ENCODE results near the gene CFB. TPM values are rescaled to one million over a fixed set of nuclear protein-coding genes. Genes with fewer than 3 reads are reported as not detected.

CFB gene
- total RNA-seq = 1 to 10 TPM; 1.7 to 4.1 TPM

GRCh38 chr6:31945507-31946369 lies at the start of gene CFB:
TSS of gene CFB (plus strand) at chr6:31946095. CDS start at chr6:31946222, 127 bp downstream.

DNA sequence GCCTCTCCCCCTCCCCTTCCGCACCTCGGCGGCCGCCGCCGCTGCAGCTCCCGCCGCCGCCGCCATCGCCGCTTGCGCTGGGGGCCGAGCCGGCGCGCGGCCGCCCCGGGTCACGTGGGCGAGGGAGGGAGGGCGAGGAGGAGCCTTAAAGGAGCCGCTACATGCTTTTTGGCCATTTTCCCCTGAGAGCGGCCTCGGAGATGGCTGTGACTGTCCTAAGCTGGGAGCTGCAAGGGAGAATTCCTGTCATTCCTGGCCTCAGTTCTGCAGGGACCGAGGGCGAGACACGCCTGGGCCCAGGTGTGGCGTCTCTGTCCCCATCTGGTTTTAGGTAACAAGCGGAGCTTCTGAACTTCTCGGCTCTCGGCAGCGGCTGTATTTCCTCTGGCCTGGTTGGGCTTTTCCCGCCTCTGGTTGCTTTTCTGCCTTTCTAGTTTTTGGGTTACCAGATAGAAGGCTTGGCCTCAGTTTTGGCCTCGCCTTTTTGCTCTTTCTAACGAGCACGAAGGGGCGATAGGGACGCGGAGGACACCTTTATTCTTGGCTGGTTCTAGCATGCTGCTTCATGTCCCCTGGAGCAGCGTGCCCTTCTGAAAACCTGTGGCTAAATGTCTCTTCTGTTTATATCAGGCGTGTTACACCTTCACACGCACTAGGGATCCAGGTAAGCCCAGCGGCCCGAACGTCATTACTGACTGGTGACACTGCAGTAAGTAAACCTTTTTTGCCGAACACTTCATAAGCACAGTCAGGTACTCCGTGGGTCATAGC lies 48.1 kb upstream of the CFB start, which contains the start of gene EHMT2:
EHMT2 (minus strand) TSS at position 87 of the 771 bp plus-strand sequence; CDS start at position 66, 21 bp downstream.

DNA sequence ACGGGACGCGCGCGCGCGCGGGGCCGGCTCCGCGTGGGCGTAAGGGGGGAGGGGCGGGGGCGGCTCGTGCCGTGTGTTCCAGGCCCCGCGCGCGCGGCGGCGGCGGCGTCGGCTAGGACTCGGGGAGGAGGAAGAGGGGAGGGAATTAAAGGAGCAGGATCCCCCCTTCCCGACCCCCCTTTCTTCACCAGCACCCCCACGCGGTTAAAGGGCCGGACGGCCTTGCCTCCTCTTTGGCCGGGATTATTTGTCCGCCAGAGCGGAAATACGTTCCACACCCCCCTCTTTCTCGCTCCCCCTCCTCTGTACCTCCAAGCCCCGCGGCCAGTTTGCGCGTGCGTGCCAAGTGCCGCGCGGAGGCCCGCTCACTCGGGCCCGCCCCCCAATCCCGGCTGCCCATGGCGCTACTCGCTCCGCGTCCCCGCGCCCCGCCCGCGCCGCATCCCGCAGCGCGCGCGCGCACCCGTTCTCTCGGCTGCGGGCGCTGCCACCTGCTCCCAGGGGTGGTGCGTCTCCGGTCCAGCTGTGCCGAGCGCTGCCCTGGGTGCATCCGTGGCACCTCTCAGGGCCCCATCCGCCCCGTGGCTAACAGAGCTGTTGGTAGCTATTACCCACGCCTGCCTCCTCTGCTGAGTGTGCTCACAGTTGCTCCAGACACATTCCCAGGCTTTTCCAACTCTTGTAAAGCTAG lies 43.8 kb upstream of the CFB start, which contains the start of gene ZBTB12:
ZBTB12 (minus strand) TSS at position 134 of the 691 bp plus-strand sequence. CDS start 781 bp downstream, outside the sequence.

GRCh38 chr6:31927242-31927862 lies 18.5 kb upstream of the CFB start, which contains the start of gene C2:
TSS of gene C2 (plus strand) at chr6:31927717. CDS start at chr6:31927753, 36 bp downstream.

GRCh38 chr6:31958741-31959739 lies 13.1 kb downstream of the CFB start, which contains the start of the genes NELFE and SKIC2:
TSS of gene NELFE (minus strand) at chr6:31958971. CDS start at chr6:31958446, 525 bp downstream.
TSS of gene SKIC2 (plus strand) at chr6:31959175. CDS start at chr6:31959193, 18 bp downstream.

GRCh38 chr6:31971993-31972708 lies 26.3 kb downstream of the CFB start, which contains the start of gene DXO:
TSS of gene DXO (minus strand) at chr6:31972138. CDS start at chr6:31971675, 463 bp downstream.

GRCh38 chr6:31981744-31982143 lies 35.8 kb downstream of the CFB start, which contains the start of gene C4A:
TSS of gene C4A (plus strand) at chr6:31982057. CDS start at chr6:31982108, 51 bp downstream.

Small RNA genes lying within 50 kb of the gene (small RNA-seq; reads per million reads assigned to genes)
- gene AL645922.1 = 0 reads per million in 2 donors

Other genes starting within 250 kb of the CFB start
- gene ABHD16A, start 242.8 kb upstream of the CFB start, total RNA-seq = 10 to 100 TPM; 47.0 to 53.0 TPM
- gene LY6G6F, start 239.2 kb upstream of the CFB start, total RNA-seq = not detected
- gene LY6G6D, start 230.7 kb upstream of the CFB start, total RNA-seq = not detected
- not detected for gene LY6G6C, start 224.3 kb upstream of the CFB start, total RNA-seq
- gene MPIG6B, start 222.7 kb upstream of the CFB start, total RNA-seq = not detected
- 10 to 100 TPM; 10.3 to 22.0 TPM for gene DDAH2, start 216.8 kb upstream of the CFB start, total RNA-seq
- gene CLIC1, start 209.6 kb upstream of the CFB start, total RNA-seq = 100 to 1,000 TPM; 511 to 845 TPM
- 10 to 100 TPM; 17.6 to 22.0 TPM for gene MSH5, start 206.1 kb upstream of the CFB start, total RNA-seq
- gene SAPCD1, start 183.4 kb upstream of the CFB start, total RNA-seq = 1 to 10 TPM in 1 of 2 donors, under 1 TPM in 1; 0.69 to 1.7 TPM
- gene VWA7, start 168.8 kb upstream of the CFB start, total RNA-seq = not detected
- gene VARS1, start 150.3 kb upstream of the CFB start, total RNA-seq = 10 to 100 TPM; 58.5 to 66.6 TPM
- gene LSM2, start 139.1 kb upstream of the CFB start, total RNA-seq = 10 to 100 TPM; 41.0 to 61.6 TPM
- gene HSPA1L, start 130.8 kb upstream of the CFB start, total RNA-seq = under 1 TPM; 0.67 to 0.69 TPM
- gene HSPA1A, start 130.6 kb upstream of the CFB start, total RNA-seq = 100 to 1,000 TPM in 1 of 2 donors, 10 to 100 TPM in 1; 55.7 to 144 TPM
- gene HSPA1B, start 118.4 kb upstream of the CFB start, total RNA-seq = 100 to 1,000 TPM in 1 of 2 donors, 10 to 100 TPM in 1; 95.3 to 188 TPM
- gene NEU1, start 83.3 kb upstream of the CFB start, total RNA-seq = 100 to 1,000 TPM; 114 to 132 TPM
- not detected for gene SLC44A4, start 67.1 kb upstream of the CFB start, total RNA-seq
- gene EHMT2, start 48.4 kb upstream of the CFB start, total RNA-seq = 10 to 100 TPM; 29.9 to 44.3 TPM
- 1 to 10 TPM; 1.7 to 3.0 TPM for gene ZBTB12, start 44.0 kb upstream of the CFB start, total RNA-seq
- gene C2, start 18.4 kb upstream of the CFB start, total RNA-seq = 1 to 10 TPM; 2.4 to 3.7 TPM
- gene NELFE, start 12.9 kb downstream of the CFB start, total RNA-seq = 100 to 1,000 TPM in 1 of 2 donors, 10 to 100 TPM in 1; 73.6 to 114 TPM
- gene SKIC2, start 13.1 kb downstream of the CFB start, total RNA-seq = 10 to 100 TPM; 50.6 to 54.4 TPM
- 10 to 100 TPM; 13.1 to 16.0 TPM for gene DXO, start 26.0 kb downstream of the CFB start, total RNA-seq
- gene C4A, start 36.0 kb downstream of the CFB start, total RNA-seq = 1 to 10 TPM in 1 of 2 donors, under 1 TPM in 1; 0.33 to 1.4 TPM
- 1 to 10 TPM in 1 of 2 donors, under 1 TPM in 1; 0.67 to 1.4 TPM for gene C4B, start 68.7 kb downstream of the CFB start, total RNA-seq
- gene CYP21A2, start 92.3 kb downstream of the CFB start, total RNA-seq = not detected
- under 1 TPM; under 0.01 TPM for gene TNXB, start 163.2 kb downstream of the CFB start, total RNA-seq
- gene ATF6B, start 182.2 kb downstream of the CFB start, total RNA-seq = 10 to 100 TPM; 23.6 to 29.3 TPM
- 10 to 100 TPM in 1 of 2 donors, 1 to 10 TPM in 1; 9.6 to 14.7 TPM for gene FKBPL, start 184.2 kb downstream of the CFB start, total RNA-seq
- under 1 TPM; 0.34 to 0.67 TPM for gene PRRT1, start 205.8 kb downstream of the CFB start, total RNA-seq
- 10 to 100 TPM; 50.0 to 60.2 TPM for gene PPT2, start 208.0 kb downstream of the CFB start, total RNA-seq
- gene EGFL8, start 218.5 kb downstream of the CFB start, total RNA-seq = 10 to 100 TPM; 31.6 to 55.4 TPM
- 10 to 100 TPM; 67.9 to 76.4 TPM for gene AGPAT1, start 230.0 kb downstream of the CFB start, total RNA-seq
- gene RNF5, start 232.3 kb downstream of the CFB start, total RNA-seq = 10 to 100 TPM; 44.3 to 45.4 TPM
- gene AGER, start 238.2 kb downstream of the CFB start, total RNA-seq = under 1 TPM; under 0.01 to 0.69 TPM
- gene PBX2, start 244.1 kb downstream of the CFB start, total RNA-seq = 10 to 100 TPM; 33.0 to 36.3 TPM
- gene GPSM3, start 246.5 kb downstream of the CFB start, total RNA-seq = 10 to 100 TPM in 1 of 2 donors, 1 to 10 TPM in 1; 8.6 to 13.3 TPM